ENCODE measurements around the gene HYI. TPM values are rescaled to one million over a fixed set of nuclear protein-coding genes. Genes with fewer than 3 reads are reported as not detected.

The HYI gene
- total and polyA plus RNA-seq, 4 donors = 23.4 to 88.1 (median 57.8) TPM

DNA sequence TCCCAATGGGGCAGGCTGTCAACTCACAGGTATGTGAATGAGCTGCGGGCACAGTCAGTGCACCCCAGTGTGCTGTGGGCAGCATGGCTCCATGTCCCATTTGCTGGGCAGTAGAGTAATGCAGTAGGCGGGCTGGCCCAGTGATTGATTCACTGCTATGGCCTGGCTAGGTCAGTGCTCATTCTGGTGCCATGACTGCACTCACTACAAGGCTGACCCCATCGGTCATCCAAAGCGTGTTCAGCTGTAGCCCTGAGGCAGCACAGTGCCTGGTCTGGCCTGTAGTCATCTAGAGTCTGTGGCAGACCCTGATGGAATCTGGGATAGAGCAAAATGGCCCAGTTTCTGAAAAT lies 7.4 kb downstream of the HYI start:
- no peak overlapping the region for H3K27ac ChIP-seq (ENCODE audit: low read depth, low read length)
- no peak overlapping the region for H3K4me3 ChIP-seq (ENCODE audit: low read depth, low read length)
- WGBS (ENCODE audit: insufficient coverage) = 95% methylated on average over 4 of the region's 4 CpGs
- H3K4me1 ChIP-seq (ENCODE audit: control insufficient read depth, insufficient read depth, low read length) = peaks cover 6% of the 10 kb centered on the region
- DNase-seq (ENCODE audit: low read depth in 4 of 6, low spot score in 6 of 6) = no peak
- peaks cover 95% of the 10 kb centered on the region for H3K36me3 ChIP-seq (ENCODE audit: control insufficient read depth, insufficient read depth, low read length)
- no peaks in the 10 kb centered on the region for H3K9me3 ChIP-seq (ENCODE audit: control insufficient read depth, insufficient read depth, low read length)
- no peaks in the 10 kb centered on the region for H3K27me3 ChIP-seq (ENCODE audit: control insufficient read depth, insufficient read depth, low read length)

DNA sequence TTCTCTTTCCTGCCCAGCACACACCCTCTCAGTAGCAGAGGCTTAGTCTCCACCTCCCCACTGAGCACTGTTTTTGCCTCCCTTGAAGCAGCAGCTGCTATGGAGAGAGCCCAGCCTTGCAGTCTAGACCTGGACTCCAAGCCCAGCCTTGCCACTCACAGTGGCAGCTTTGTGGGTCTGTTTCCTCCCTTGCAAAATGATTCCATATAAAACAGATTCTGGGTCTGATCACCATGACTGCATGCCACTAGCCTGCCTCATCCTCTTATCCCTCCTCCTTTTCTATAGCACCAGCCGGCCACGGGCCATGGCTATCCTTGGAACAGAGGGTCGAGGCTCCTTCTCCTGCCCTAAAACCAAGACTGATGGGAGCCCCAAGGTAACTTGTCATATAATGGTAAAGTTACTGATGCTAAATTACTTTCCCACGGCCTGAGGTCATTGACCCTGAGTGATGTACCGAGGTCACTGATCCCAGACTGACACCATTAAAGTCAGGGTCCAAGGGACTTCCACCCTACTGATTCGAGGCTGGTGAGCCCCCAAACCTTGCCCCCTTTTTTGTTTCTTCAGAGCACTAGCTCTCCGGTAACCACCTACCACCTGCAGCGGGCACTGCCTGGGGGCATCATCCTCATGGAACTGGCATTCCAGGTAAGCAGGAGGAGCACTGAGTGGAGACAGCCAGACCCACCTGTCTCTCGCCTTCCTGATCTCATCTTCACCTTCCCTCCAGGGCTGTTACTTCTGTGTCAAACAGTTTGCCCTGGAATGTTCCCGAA lies 7.9 kb downstream of the HYI start:
- Histone ChIP-seq H3K4me3 (ENCODE audit: low read depth, low read length) (no peak overlapping the region), H3K27me3 (ENCODE audit: control insufficient read depth, insufficient read depth, low read length) (no peaks in the 10 kb centered on the region), H3K9me3 (ENCODE audit: control insufficient read depth, insufficient read depth, low read length) (no peaks in the 10 kb centered on the region), H3K36me3 (ENCODE audit: control insufficient read depth, insufficient read depth, low read length) (peaks cover 95% of the 10 kb centered on the region), H3K27ac (ENCODE audit: low read depth, low read length) (no peak overlapping the region), H3K4me1 (ENCODE audit: control insufficient read depth, insufficient read depth, low read length) (peaks cover 6% of the 10 kb centered on the region)
- DNase-seq (ENCODE audit: low read depth in 4 of 6, low spot score in 6 of 6) = no peak
- 96% methylated on average over 6 of the region's 10 CpGs for WGBS (ENCODE audit: insufficient coverage)

DNA sequence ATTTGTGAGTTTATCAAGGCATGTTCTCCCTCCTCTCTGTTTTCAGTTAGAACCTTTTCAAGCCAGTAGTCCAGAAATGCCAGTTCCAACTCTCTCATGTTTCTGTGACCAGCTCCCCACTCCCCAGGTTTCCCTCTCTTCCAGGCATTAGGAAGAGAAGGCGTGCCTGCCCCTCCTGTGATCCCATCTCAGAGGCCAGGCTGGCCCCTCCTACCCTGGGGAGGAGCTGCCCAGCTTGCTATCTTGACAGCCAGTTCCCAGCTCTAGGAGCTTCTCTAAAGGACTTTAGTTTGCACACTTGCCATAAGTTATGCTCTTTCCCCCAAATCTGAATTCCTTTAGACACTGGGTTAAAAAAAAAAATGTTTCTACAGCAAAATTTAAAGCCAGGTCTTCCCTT lies 8.9 kb downstream of the HYI start:
- Histone ChIP-seq H3K27ac (ENCODE audit: low read depth, low read length) (no peak overlapping the region), H3K4me1 (ENCODE audit: control insufficient read depth, insufficient read depth, low read length) (peaks cover 6% of the 10 kb centered on the region), H3K27me3 (ENCODE audit: control insufficient read depth, insufficient read depth, low read length) (no peaks in the 10 kb centered on the region), H3K36me3 (ENCODE audit: control insufficient read depth, insufficient read depth, low read length) (peaks cover 95% of the 10 kb centered on the region), H3K4me3 (ENCODE audit: low read depth, low read length) (no peak overlapping the region), H3K9me3 (ENCODE audit: control insufficient read depth, insufficient read depth, low read length) (no peaks in the 10 kb centered on the region)
- WGBS (ENCODE audit: insufficient coverage) = no CpG with 5 or more reads among the region's 1 CpG
- peak in 1 of 6 donors; percentile 24 for DNase-seq (ENCODE audit: low read depth in 4 of 6, low spot score in 6 of 6)

DNA sequence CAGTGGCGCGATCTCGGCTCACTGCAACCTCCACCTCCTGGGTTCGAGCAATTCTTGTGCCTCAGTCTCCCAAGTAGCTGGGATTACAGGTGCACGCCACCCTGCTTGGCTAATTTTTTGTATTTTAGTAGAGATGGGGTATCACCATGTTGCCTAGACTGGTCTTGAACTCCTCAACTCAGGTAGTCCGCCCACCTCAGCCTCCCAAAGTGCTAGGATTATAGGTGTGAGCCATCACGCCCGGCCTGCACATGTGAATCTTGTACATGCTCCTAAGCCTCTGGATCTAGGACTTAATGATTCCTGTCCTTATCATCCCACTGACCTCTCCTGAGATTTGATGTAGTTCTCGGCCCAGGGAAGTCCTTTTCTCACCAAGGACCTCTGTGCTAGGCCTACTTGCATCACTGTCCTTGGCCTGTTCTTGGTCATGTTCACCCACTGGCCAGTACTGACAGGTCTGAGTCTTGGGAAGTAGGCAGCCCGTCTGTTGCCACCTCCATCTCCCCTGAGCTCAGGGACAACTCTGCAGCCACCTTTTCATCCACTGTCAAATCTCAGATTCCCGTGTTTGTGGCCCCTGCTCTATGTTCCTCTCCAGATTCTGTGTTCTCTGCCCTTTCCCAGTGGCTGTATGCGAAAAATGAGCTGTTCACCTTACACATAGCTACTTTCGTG lies 9.4 kb downstream of the HYI start:
- H3K27me3 ChIP-seq (ENCODE audit: control insufficient read depth, insufficient read depth, low read length) = no peaks in the 10 kb centered on the region
- no peak overlapping the region for H3K27ac ChIP-seq (ENCODE audit: low read depth, low read length)
- no peak for DNase-seq (ENCODE audit: low read depth in 4 of 6, low spot score in 6 of 6)
- peaks cover 6% of the 10 kb centered on the region for H3K4me1 ChIP-seq (ENCODE audit: control insufficient read depth, insufficient read depth, low read length)
- peaks cover 95% of the 10 kb centered on the region for H3K36me3 ChIP-seq (ENCODE audit: control insufficient read depth, insufficient read depth, low read length)
- WGBS (ENCODE audit: insufficient coverage) = 91% methylated on average over 11 of the region's 13 CpGs
- H3K9me3 ChIP-seq (ENCODE audit: control insufficient read depth, insufficient read depth, low read length) = no peaks in the 10 kb centered on the region
- H3K4me3 ChIP-seq (ENCODE audit: low read depth, low read length) = no peak overlapping the region

DNA sequence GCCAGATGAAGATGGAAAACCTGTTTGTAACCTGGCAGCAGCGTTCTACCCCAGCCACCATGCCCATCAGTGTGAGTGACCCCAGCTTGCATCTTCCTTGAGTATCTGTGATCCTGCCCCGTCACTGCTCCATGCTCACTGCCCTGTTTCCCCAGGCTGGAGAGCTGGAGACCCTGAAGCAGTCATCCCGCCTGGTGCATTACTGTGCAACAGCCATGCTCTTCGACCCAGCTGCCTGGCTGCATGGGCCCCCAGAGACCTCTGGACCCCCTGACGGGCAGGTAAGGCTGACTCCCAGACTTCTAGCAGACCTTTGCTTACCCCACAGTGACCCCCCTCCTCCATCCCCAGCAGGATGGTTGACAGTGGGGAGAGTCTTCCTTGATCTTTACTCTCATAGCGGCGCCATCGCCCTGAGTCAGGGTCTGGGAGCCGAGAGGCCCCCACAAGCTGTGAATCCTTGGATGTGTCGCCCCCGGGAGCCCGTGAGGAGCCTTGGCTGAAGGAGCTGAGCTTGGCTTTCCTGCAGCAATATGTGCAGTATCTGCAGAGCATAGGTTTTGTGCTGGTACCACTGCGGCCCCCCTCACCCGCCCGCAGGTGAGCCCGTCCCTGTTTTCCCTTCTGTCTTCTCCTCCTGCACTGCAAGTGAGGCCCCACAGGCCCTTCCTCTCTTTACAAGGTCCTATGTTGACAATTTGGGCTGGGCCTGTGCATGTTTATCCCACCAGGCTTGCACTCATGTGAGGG lies 10.4 kb downstream of the HYI start:
- peaks cover 95% of the 10 kb centered on the region for H3K36me3 ChIP-seq (ENCODE audit: control insufficient read depth, insufficient read depth, low read length)
- no peaks in the 10 kb centered on the region for H3K27me3 ChIP-seq (ENCODE audit: control insufficient read depth, insufficient read depth, low read length)
- H3K9me3 ChIP-seq (ENCODE audit: control insufficient read depth, insufficient read depth, low read length) = no peaks in the 10 kb centered on the region
- no peak overlapping the region for H3K27ac ChIP-seq (ENCODE audit: low read depth, low read length)
- H3K4me1 ChIP-seq (ENCODE audit: control insufficient read depth, insufficient read depth, low read length) = peaks cover 6% of the 10 kb centered on the region
- no peak for DNase-seq (ENCODE audit: low read depth in 4 of 6, low spot score in 6 of 6)
- H3K4me3 ChIP-seq (ENCODE audit: low read depth, low read length) = no peak overlapping the region
- 96% methylated on average over 15 of the region's 16 CpGs for WGBS (ENCODE audit: insufficient coverage)

DNA sequence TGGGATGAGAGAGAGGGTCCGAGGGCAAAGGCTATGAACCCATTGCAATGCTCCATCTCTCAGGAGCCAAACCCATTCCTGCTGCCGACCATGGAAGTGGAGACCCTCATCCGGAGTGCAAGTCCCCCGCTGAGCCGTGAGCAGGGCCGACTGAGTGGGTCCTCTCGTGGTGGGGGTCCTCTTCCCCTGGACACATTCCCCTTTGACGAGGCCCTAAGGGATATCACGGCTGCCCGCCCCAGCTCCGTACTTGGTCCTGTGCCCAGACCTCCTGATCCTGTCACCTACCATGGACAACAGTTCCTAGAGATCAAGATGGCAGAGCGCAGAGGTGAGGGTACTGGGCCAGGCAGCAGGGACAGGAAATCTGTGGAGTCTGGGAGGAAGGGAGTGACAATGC lies 11.0 kb downstream of the HYI start:
- no peak for DNase-seq (ENCODE audit: low read depth in 4 of 6, low spot score in 6 of 6)
- 93% methylated on average over 9 of the region's 12 CpGs for WGBS (ENCODE audit: insufficient coverage)

DNA sequence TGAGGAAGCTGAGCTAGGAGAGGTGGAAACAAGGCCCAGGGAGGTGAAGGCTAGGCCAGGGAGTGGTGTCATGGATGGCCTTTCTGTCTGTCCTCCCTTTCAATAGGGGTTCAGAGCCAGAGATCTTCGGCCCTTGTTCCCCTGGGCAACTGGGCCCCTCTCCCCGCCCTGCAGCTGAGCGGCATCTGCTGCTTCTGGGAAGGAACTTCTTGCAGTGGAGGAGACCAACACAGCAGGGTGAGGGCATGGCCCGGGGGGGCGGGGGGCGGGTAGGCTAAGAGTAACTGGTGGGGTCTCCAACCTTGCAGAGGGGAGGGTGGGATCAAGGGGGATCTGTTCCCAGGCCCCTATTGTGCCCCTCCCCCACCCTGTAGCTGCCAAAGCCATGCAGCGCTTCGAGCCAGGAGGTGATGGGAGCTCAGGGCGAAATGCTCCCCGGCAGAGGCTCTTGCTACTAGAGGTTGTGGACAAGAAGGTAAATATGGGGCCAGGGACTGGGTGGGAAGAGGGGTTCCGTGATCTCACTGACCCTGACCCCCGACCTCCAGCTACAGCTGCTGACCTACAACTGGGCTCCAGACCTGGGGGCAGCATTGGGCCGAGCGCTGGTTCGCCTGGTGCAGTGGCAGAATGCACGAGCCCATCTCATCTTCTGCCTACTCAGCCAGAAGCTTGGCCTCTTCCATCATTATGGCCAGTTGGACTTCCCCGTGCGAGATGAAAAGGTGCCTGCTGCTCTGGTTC lies 11.7 kb downstream of the HYI start:
- no peaks in the 10 kb centered on the region for H3K9me3 ChIP-seq (ENCODE audit: control insufficient read depth, insufficient read depth, low read length)
- no peak overlapping the region for H3K4me3 ChIP-seq (ENCODE audit: low read depth, low read length)
- H3K4me1 ChIP-seq (ENCODE audit: control insufficient read depth, insufficient read depth, low read length) = no peaks in the 10 kb centered on the region
- no peak overlapping the region for H3K27ac ChIP-seq (ENCODE audit: low read depth, low read length)
- H3K27me3 ChIP-seq (ENCODE audit: control insufficient read depth, insufficient read depth, low read length) = no peaks in the 10 kb centered on the region
- no peak for DNase-seq (ENCODE audit: low read depth in 4 of 6, low spot score in 6 of 6)
- 89% methylated on average over 13 of the region's 18 CpGs for WGBS (ENCODE audit: insufficient coverage)
- H3K36me3 ChIP-seq (ENCODE audit: control insufficient read depth, insufficient read depth, low read length) = peaks cover 91% of the 10 kb centered on the region

More for the DNA sequence above, 11.0 kb downstream of the HYI start:
- peaks cover 94% of the 10 kb centered on the region for H3K36me3 ChIP-seq (ENCODE audit: control insufficient read depth, insufficient read depth, low read length)
- no peak overlapping the region for H3K27ac ChIP-seq (ENCODE audit: low read depth, low read length)
- H3K4me1 ChIP-seq (ENCODE audit: control insufficient read depth, insufficient read depth, low read length) = peaks cover under 1% of the 10 kb centered on the region
- no peak overlapping the region for H3K4me3 ChIP-seq (ENCODE audit: low read depth, low read length)
- H3K9me3 ChIP-seq (ENCODE audit: control insufficient read depth, insufficient read depth, low read length) = no peaks in the 10 kb centered on the region
- no peaks in the 10 kb centered on the region for H3K27me3 ChIP-seq (ENCODE audit: control insufficient read depth, insufficient read depth, low read length)

DNA sequence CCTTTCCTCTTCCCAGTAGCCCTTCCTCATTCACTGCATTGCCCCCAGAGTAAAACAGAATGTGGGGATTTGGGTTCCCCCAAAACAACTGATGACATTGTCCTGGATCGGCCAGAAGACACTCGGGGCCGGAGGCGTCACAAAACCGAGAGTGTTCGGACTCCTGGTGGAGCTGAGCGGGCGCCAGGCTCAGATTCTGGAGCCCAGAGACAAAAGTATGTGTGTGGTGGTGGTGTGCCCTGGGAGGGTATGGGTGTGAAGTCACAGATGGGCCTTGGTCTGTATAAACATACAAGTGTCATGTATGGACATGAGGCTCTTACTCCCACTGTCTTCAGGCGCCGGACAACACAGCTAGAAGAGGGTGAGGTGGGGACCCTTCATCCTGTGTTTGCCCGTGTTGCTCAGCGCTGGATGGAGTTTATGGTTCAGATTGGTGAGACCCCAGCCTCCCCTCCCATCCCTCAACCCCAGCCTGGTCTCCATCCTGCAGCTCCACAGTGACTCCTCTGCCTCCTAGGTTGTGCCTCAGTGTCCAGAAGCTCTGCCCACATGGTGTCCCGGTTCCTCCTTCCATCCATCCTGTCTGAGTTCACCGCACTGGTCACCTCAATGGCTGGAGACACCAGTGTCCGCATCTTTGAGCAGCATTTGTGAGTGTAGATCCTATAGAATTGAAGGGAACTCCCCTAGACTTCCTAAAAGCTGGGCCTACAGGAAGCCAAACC lies 12.4 kb downstream of the HYI start:
- H3K36me3 ChIP-seq (ENCODE audit: control insufficient read depth, insufficient read depth, low read length) = peaks cover 84% of the 10 kb centered on the region
- DNase-seq (ENCODE audit: low read depth in 4 of 6, low spot score in 6 of 6) = no peak
- no peaks in the 10 kb centered on the region for H3K4me1 ChIP-seq (ENCODE audit: control insufficient read depth, insufficient read depth, low read length)
- no peak overlapping the region for H3K4me3 ChIP-seq (ENCODE audit: low read depth, low read length)
- no peaks in the 10 kb centered on the region for H3K9me3 ChIP-seq (ENCODE audit: control insufficient read depth, insufficient read depth, low read length)
- H3K27ac ChIP-seq (ENCODE audit: low read depth, low read length) = no peak overlapping the region
- H3K27me3 ChIP-seq (ENCODE audit: control insufficient read depth, insufficient read depth, low read length) = no peaks in the 10 kb centered on the region
- WGBS (ENCODE audit: insufficient coverage) = 97% methylated on average over 8 of the region's 15 CpGs

DNA sequence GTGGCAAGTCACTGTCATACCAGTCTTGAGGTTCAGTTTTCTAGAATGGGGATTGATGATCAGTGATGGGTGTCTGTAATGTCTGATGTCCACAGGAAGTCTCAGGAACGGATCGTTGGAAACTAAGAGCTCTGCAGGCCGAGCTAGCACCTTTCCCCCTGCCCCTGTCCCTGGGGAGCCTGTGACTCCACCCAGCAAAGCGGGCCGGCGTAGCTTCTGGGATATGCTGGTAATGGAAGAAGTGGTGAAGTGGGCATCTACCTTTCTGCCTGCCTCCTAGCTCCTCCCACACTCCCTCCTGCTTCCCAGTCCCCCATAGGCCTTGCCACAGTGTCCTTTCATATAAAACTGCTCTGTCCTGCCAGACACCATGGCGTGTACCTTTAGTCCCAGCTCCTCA lies 13.4 kb downstream of the HYI start:
- 94% methylated on average over 3 of the region's 7 CpGs for WGBS (ENCODE audit: insufficient coverage)
- Histone ChIP-seq H3K4me3 (ENCODE audit: low read depth, low read length) (no peak overlapping the region), H3K4me1 (ENCODE audit: control insufficient read depth, insufficient read depth, low read length) (no peaks in the 10 kb centered on the region), H3K27ac (ENCODE audit: low read depth, low read length) (no peak overlapping the region), H3K36me3 (ENCODE audit: control insufficient read depth, insufficient read depth, low read length) (peaks cover 79% of the 10 kb centered on the region), H3K27me3 (ENCODE audit: control insufficient read depth, insufficient read depth, low read length) (no peaks in the 10 kb centered on the region), H3K9me3 (ENCODE audit: control insufficient read depth, insufficient read depth, low read length) (no peaks in the 10 kb centered on the region)
- no peak for DNase-seq (ENCODE audit: low read depth in 4 of 6, low spot score in 6 of 6)

Measured in spinal cord (tissue), 10 donors.